Neural progenitor cell (in vitro differentiated cells): Measurements from ENCODE around the gene MCUR1. TPM values are rescaled to one million over a fixed set of nuclear protein-coding genes. Genes with fewer than 3 reads are reported as not detected.
"Not testable (repeated sequence)": the region's sequence is repeated elsewhere in the genome, so short reads cannot be mapped to it uniquely, and the experiment has no call there.

Experiments
- DNase-seq: peaks from one replicate; pipeline ENCODE4 v3.0.0-alpha.2; 2016; ENCODE audit warnings: low spot score
- H2AFZ ChIP-seq: fragments of 200-600 bp; sonication (generic); replicated peaks from 2 replicates; pipeline ENCODE4 v1.6.1; 2016; ENCODE audit warnings: antibody characterized with exemption
- H3F3A ChIP-seq: fragments of 200-600 bp; sonication (generic); 2 replicates; pipeline ENCODE4 v1.6.1; 2016; ENCODE audit warnings: antibody characterized with exemption, low read depth
- H3K27ac ChIP-seq: fragments of 200-600 bp; sonication (generic); 2 replicates; pipeline ENCODE4 v1.5.1; 2016; ENCODE audit warnings: mild to moderate bottlenecking
- H3K27me3 ChIP-seq: fragments of 200-600 bp; sonication (generic); 2 replicates; pipeline ENCODE4 v1.6.1; 2016; ENCODE audit warnings: mild to moderate bottlenecking, moderate library complexity
- H3K36me3 ChIP-seq: fragments of 200-600 bp; sonication (generic); 2 replicates; pipeline ENCODE4 v1.5.1; 2016
- H3K4me1 ChIP-seq: fragments of 200-600 bp; sonication (generic); 2 replicates; pipeline ENCODE4 v1.6.1; 2016; ENCODE audit warnings: mixed run types
- H3K4me2 ChIP-seq: fragments of 200-600 bp; sonication (generic); 2 replicates; pipeline ENCODE4 v1.6.1; 2016
- H3K4me3 ChIP-seq: fragments of 200-600 bp; sonication (generic); 2 replicates; pipeline ENCODE4 v1.5.1; 2016
- H3K79me2 ChIP-seq: fragments of 200-600 bp; sonication (generic); 2 replicates; pipeline ENCODE4 v1.6.1; 2016; ENCODE audit warnings: low read depth
- H3K9ac ChIP-seq: fragments of 200-600 bp; sonication (generic); 2 replicates; pipeline ENCODE4 v1.6.1; 2016
- H3K9me3 ChIP-seq: fragments of 200-600 bp; sonication (generic); 2 replicates; pipeline ENCODE4 v1.5.1; 2016; ENCODE audit warnings: low read depth
- H4K20me1 ChIP-seq: fragments of 200-600 bp; sonication (generic); 2 replicates; pipeline ENCODE4 v1.6.1; 2016; ENCODE audit warnings: low read depth
- H3K27ac Mint-ChIP-seq: 3 replicates; pipeline ENCODE4 v1.8.0; 2021; ENCODE audit warnings: mixed read lengths
- H3K27me3 Mint-ChIP-seq: 2 replicates; pipeline ENCODE4 v1.8.0; 2022; ENCODE audit warnings: low read depth, mild to moderate bottlenecking, inconsistent platforms, moderate library complexity, mixed read lengths; ENCODE audit not compliant: insufficient read depth
- H3K36me3 Mint-ChIP-seq: 3 replicates; pipeline ENCODE4 v1.8.0; 2021; ENCODE audit warnings: mixed read lengths
- H3K4me1 Mint-ChIP-seq: 3 replicates; pipeline ENCODE4 v1.8.0; 2021; ENCODE audit warnings: mixed read lengths
- H3K4me3 Mint-ChIP-seq: 3 replicates; pipeline ENCODE4 v1.8.0; 2021; ENCODE audit warnings: mild to moderate bottlenecking, moderate library complexity, mixed read lengths
- H3K9me3 Mint-ChIP-seq: 3 replicates; pipeline ENCODE4 v1.8.0; 2020; ENCODE audit warnings: mixed read lengths
- CTCF ChIP-seq: fragments of 200-600 bp; sonication (generic); IDR thresholded peaks from 2 replicates; pipeline ENCODE4 v1.5.1; 2017; ENCODE audit warnings: antibody characterized with exemption, mild to moderate bottlenecking
- EZH2 ChIP-seq: fragments of 200-600 bp; sonication (generic); IDR thresholded peaks from 2 replicates; pipeline ENCODE4 v1.6.1; 2017; ENCODE audit warnings: antibody characterized with exemption, mild to moderate bottlenecking, moderate library complexity
- EZH2phosphoT487 ChIP-seq: fragments of 200-600 bp; sonication (generic); IDR thresholded peaks from 2 replicates; pipeline ENCODE4 v1.6.1; 2017; ENCODE audit warnings: antibody characterized with exemption
- total RNA-seq: library from RNA; depleted of rRNA; stranded (reverse); fragments of >200 nt; gene quantifications from 2 replicates; pipeline ENCODE4 v1.2.3, GENCODE V29; 2015; ENCODE audit warnings: low replicate concordance

The MCUR1 gene
- total RNA-seq, 1 donor from 2014 or later: 16.2 TPM

- no peak overlapping the region for H3K4me3 Mint-ChIP-seq
- H3F3A ChIP-seq: peaks cover 19% of the 10 kb centered on the region
- no peaks in the 10 kb centered on the region for H4K20me1 ChIP-seq
- no peaks in the 10 kb centered on the region for H3K9me3 ChIP-seq
- H3K4me3 ChIP-seq: no peak overlapping the region
- H2AFZ ChIP-seq: no peak overlapping the region
- H3K36me3 Mint-ChIP-seq: peaks cover 20% of the 10 kb centered on the region
- no peak overlapping the region for H3K9ac ChIP-seq
- DNase-seq: no peak
- TF ChIP-seq EZH2phosphoT487 (no peak), EZH2 (no peak), CTCF (no peak)
- H3K4me1 Mint-ChIP-seq: peaks cover 17% of the 10 kb centered on the region
- no peak overlapping the region for H3K27ac Mint-ChIP-seq
- H3K36me3 ChIP-seq: peaks cover 10% of the 10 kb centered on the region
- H3K27me3 ChIP-seq: no peaks in the 10 kb centered on the region
- no peaks in the 10 kb centered on the region for H3K27me3 Mint-ChIP-seq
- H3K4me1 ChIP-seq: peaks cover 17% of the 10 kb centered on the region
- no peaks in the 10 kb centered on the region for H3K9me3 Mint-ChIP-seq
- no peaks in the 10 kb centered on the region for H3K79me2 ChIP-seq
- H3K4me2 ChIP-seq: no peak overlapping the region
- H3K27ac ChIP-seq: no peak overlapping the region
Measured at GRCh38 chr6:13788820-13789219, 25.5 kb downstream of the MCUR1 start.

- peak overlapping the region; percentile 2 for H3K4me3 Mint-ChIP-seq
- peaks cover 18% of the 10 kb centered on the region for H3K36me3 Mint-ChIP-seq
- H2AFZ ChIP-seq: peak overlapping the region; percentile 30
- no peaks in the 10 kb centered on the region for H3K9me3 ChIP-seq
- H3K27ac ChIP-seq: peak overlapping the region; percentile 94
- H3F3A ChIP-seq: peaks cover 19% of the 10 kb centered on the region
- H3K36me3 ChIP-seq: peaks cover 10% of the 10 kb centered on the region
- H3K4me2 ChIP-seq: peak overlapping the region; percentile 72
- no peaks in the 10 kb centered on the region for H3K79me2 ChIP-seq
- H3K27me3 Mint-ChIP-seq: no peaks in the 10 kb centered on the region
- no peaks in the 10 kb centered on the region for H3K27me3 ChIP-seq
- no peak overlapping the region for H3K9ac ChIP-seq
- H3K9me3 Mint-ChIP-seq: no peaks in the 10 kb centered on the region
- H3K4me3 ChIP-seq: no peak overlapping the region
- peak; percentile 79 for DNase-seq
- H3K4me1 Mint-ChIP-seq: peaks cover 18% of the 10 kb centered on the region
- peak overlapping the region; percentile 75 for H3K27ac Mint-ChIP-seq
- H3K4me1 ChIP-seq: peaks cover 17% of the 10 kb centered on the region
- no peak for TF ChIP-seq EZH2phosphoT487
- TF ChIP-seq EZH2: no peak
- TF ChIP-seq CTCF: no peak
- H4K20me1 ChIP-seq: no peaks in the 10 kb centered on the region
Measured at GRCh38 chr6:13787137-13787536, 27.2 kb downstream of the MCUR1 start.

GRCh38 chr6:13780162-13780561 lies 34.2 kb downstream of the MCUR1 start:
- not testable (repeated sequence) for H3K36me3 Mint-ChIP-seq, H3K27ac Mint-ChIP-seq, DNase-seq, H3K4me1 Mint-ChIP-seq, H3K4me2 ChIP-seq, H3K9me3 Mint-ChIP-seq, H3K4me1 ChIP-seq, H3K27me3 Mint-ChIP-seq, H4K20me1 ChIP-seq, H3K79me2 ChIP-seq, H3K27me3 ChIP-seq, H3K9me3 ChIP-seq, H3K9ac ChIP-seq, H3K36me3 ChIP-seq, H3K4me3 ChIP-seq, H3F3A ChIP-seq, H3K27ac ChIP-seq, H2AFZ ChIP-seq, H3K4me3 Mint-ChIP-seq

GRCh38 chr6:13778028-13778427 lies 36.3 kb downstream of the MCUR1 start:
- DNase-seq: no peak
- no peaks in the 10 kb centered on the region for H3K36me3 ChIP-seq
- no peaks in the 10 kb centered on the region for H3K27me3 ChIP-seq
- Mint-ChIP-seq H3K36me3 (no peaks in the 10 kb centered on the region), H3K4me1 (no peaks in the 10 kb centered on the region), H3K9me3 (peaks cover 4% of the 10 kb centered on the region), H3K27me3 (peaks cover 3% of the 10 kb centered on the region), H3K27ac (peak overlapping the region; percentile 67), H3K4me3 (no peak overlapping the region)
- no peaks in the 10 kb centered on the region for H3F3A ChIP-seq
- H3K79me2 ChIP-seq: no peaks in the 10 kb centered on the region
- H3K9me3 ChIP-seq: no peaks in the 10 kb centered on the region
- H3K9ac ChIP-seq: no peak overlapping the region
- H3K4me1 ChIP-seq: no peaks in the 10 kb centered on the region
- H3K4me3 ChIP-seq: no peak overlapping the region
- no peak overlapping the region for H3K27ac ChIP-seq
- no peak overlapping the region for H2AFZ ChIP-seq
- no peak for TF ChIP-seq EZH2phosphoT487
- TF ChIP-seq EZH2: no peak
- TF ChIP-seq CTCF: no peak
- H4K20me1 ChIP-seq: no peaks in the 10 kb centered on the region
- no peak overlapping the region for H3K4me2 ChIP-seq
